Measurements from ENCODE around the gene CES2.
"Not testable (repeated sequence)": the region's sequence is repeated elsewhere in the genome, so short reads cannot be mapped to it uniquely, and the experiment has no call there.

Gene CES2, protein sequence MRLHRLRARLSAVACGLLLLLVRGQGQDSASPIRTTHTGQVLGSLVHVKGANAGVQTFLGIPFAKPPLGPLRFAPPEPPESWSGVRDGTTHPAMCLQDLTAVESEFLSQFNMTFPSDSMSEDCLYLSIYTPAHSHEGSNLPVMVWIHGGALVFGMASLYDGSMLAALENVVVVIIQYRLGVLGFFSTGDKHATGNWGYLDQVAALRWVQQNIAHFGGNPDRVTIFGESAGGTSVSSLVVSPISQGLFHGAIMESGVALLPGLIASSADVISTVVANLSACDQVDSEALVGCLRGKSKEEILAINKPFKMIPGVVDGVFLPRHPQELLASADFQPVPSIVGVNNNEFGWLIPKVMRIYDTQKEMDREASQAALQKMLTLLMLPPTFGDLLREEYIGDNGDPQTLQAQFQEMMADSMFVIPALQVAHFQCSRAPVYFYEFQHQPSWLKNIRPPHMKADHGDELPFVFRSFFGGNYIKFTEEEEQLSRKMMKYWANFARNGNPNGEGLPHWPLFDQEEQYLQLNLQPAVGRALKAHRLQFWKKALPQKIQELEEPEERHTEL

DNA sequence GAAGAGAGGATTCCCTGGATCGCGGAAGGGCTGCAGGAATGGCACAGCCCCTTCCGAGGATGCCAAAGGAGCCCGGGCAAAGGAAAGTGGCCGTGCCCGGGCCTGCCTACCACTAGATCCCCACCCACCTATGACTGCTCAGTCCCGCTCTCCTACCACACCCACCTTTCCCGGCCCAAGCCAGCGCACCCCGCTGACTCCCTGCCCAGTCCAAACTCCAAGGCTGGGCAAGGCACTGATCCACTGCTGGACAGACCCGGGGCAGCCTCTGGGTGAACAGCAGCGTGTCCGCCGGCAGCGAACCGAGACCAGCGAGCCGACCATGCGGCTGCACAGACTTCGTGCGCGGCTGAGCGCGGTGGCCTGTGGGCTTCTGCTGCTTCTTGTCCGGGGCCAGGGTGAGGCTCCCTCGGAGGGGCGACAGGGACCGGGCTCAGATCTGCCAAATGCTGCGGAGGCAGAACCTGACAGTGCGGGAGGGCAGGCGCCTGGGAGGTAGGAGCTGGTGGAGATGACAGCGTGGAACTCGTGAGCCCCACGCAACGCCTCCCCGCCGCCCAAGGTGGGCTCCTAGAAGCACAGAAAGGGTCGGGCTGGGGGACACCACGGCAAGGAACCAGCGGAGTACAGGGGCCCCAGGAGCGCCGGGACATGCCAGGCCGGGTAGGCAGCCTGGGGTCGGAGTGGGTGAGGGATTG is at the start of gene CES2:
CES2 (plus strand) TSS at position 203 of the 698 bp plus-strand sequence; CDS start at position 323, 120 bp downstream.
- DNase-seq (ENCODE audit: low read depth in 3 of 3) = no peak

DNA sequence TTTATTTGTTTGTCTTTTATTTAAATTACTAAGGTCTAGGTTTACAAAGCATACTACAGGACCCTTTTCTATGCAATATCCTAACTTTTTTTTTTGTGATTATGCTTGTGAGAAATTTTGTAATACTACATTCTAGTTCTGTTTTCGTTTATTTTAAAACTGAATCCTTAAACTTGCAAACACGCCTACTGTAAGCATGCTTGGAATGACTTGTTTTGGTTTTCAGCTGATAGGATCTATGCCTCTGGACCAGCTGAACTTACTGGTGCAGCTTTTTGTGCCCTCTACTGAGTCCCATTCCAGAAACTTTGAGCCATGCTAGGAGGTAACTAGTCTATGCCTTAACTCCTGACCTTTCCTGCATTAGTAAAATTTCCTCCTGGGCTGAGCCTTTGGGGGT is 49.0 kb upstream of the CES2 start:
- no peak for DNase-seq (ENCODE audit: low read depth in 3 of 3)

DNA sequence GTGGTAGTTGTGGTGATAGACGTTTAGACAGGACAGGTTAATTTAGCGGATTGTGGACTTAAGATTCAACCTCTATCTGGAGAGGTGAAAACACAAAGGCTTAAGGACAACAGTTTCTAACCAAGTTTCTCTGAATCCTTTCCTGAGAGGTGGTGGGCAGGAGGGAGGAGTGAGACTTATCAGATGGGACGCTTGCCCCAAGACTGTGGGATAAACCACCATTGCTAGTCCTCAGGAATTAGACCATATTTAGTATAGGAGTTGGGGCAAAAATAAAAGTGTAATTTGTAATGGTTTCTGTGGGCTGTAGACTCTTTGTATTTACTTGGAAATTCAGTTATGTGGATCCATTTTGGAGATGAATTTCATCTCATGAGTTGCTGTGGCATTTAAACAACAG is 48.4 kb upstream of the CES2 start:
- DNase-seq (ENCODE audit: low read depth in 3 of 3) = no peak

DNA sequence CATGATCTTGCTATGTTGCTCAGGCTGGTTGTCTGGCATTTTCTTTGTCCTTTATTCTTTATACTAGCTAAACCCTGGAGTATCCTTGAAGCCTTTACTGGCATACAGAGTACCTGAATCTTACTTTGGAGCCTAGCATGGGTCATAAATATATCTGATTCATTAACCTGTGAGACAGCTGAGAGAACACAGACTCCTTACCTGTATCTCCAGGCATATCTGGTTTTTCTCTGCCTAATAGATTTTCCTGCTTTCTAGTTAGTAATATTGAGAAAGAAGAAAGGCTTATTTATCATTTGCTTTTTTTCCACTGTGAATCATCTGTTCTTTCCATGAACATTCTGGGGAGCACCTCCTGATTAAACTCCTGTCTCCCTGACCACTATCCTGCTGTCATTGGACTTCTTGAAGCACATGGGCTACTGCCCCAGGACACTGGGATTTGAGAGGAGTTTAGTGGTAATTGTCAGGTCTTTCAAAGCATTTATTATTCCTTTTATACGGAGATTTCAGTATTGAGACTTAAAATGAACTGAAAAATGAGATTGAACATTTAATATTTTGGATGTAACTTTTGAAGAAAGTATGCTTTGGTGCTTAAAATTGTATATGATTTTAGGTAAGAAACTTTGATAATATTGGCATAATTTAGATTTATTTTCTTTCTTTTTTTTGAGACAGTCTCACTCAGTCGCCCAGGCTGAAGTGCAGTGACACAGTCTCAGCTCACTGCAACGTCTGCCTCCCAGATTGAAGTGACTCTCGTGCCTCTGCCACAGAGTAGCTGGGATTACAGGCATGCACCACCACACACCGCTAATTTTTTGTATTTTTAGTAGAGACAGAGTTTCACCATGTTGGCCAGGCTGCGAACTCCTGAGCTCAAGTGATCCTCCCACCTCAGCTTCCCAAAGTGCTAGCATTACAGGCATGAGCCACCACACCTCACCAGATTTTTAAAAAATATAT is 46.4 kb upstream of the CES2 start:
- DNase-seq (ENCODE audit: low read depth in 3 of 3) = no peak

DNA sequence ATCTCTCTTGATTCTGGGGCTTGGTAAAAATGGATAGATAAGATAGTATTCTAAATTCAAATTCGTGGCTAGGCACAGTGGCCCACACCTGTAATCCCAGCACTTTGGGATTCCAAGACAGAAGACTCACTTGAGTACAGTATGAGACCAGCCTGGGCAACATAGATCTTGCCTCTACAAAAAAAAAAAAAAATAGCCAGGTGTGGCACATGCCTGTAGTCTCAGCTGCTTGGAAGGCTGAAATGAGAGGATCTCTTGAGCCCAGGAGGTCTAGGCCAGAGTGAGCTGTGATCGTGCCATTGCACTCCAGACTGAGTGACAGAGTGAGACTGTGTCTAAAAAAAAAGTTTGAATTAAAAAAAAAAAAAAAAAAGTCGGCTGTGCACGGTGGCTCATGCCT is 45.7 kb upstream of the CES2 start:
- DNase-seq (ENCODE audit: low read depth in 3 of 3) = no peak

DNA sequence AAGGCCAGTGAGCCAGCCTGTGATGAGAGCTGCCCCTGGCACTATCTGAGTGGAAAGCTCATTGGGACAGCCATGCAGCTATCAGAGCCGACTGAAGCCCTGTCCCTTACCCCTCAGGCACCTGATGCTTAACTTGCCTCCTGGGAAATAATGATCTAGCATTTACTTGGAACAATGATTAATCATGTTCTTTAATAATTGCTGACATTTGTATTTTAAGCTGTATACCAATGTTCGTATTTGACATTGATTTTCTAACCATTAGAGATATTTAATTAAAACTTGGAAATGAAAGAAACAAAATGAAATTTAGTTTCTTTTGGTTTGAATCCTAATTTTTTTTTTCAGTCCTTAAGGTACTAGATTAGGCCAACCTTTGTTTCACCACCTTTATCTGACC is 44.5 kb upstream of the CES2 start:
- no peak for DNase-seq (ENCODE audit: low read depth in 3 of 3)

DNA sequence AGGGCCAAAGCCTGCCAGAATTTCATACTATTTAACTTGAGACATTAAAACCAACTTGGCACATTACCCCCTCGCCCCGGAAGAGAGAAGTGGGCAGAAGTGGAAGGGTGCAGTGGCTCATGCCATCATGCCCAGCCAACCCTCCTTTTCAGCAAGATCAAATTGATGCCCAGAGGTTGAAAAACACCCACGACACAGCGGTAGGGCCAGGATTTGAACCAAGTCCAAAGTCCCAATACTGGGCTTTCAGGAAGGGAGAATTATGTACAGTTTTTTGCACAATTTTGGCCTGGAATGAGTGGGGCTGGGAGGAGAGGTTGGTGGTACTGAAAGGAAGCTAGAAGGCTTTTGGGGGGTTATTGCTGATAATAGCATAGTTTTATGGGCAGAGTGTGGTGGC is 44.0 kb upstream of the CES2 start:
- no peak for DNase-seq (ENCODE audit: low read depth in 3 of 3)

DNA sequence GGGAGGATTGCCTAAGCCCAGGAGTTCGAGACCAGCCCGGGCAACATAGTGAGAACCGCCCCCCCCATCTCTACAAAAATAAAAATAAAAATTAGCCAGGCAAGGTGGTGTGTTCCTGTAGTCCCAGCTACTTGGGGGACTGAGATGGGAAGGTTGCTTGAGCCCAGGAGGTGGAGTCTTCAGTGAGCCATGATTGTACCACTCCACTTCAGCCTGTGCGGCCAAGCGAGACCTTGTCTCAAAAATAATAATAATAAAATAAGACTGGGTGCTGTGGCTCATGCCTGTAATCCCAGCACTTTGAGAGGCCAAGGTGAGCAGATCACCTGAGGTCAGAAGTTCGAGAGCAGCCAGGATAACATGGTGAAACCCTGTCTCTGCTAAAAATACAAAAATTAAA is 43.5 kb upstream of the CES2 start:
- no peak for DNase-seq (ENCODE audit: low read depth in 3 of 3)

DNA sequence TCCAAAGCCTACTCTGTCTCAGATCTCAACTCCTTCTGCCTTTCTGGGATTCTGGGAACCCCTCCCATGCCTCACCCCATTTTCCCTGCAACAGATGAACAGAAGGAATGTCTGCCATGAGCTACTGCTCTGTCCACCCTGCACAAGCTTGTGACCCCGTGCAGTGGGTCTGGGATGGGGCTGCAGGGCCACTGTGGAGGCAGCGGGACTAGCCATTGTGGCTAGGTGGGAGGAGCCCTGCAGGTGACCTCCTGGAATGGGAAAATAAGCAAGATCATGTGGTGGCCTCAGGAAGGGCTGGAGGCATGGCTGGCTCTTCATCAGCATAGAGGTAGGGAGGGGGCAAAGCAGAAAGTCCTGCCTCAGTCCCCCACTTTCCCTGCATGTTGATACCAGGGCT is 41.3 kb upstream of the CES2 start:
- no peak for DNase-seq (ENCODE audit: low read depth in 3 of 3)

DNA sequence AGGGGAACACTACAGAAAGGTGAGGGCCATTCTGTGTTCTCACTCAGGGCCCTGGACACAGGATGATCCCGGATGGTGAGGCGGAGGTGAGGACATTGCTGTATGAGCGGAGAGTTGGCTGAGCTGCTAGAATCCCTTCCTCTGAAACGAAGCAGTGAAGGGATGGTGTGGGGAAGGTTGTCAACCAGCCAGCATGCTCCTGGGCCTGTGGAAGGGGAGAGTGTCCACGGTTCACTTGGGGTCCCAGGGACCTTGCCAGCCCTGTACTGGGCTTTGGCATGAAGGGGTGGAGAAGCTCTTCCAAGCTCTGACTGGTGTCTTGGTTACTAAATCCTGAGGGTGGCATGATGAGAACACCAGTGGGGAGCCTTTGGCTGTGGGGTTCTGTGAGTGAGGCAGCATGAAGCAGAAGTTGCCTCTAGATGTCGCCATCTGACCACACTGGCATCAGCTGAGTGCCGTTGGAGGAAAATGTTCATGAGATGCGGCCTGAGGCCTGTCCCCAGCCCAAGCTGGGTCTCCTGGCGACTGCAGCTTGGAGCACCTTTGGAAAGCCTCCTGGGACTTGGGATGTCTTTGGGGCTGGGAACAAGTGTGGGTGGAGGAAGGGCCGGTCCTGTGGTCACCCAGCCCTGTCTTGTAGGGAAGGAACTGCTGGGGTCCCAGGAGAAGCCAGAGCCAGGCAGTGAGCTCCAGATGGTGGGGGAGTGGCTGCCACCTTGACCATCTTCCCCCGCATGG is 40.2 kb upstream of the CES2 start:
- peak in 2 of 3 experiments; percentile 34 to 48 for DNase-seq (ENCODE audit: low read depth in 3 of 3)

DNA sequence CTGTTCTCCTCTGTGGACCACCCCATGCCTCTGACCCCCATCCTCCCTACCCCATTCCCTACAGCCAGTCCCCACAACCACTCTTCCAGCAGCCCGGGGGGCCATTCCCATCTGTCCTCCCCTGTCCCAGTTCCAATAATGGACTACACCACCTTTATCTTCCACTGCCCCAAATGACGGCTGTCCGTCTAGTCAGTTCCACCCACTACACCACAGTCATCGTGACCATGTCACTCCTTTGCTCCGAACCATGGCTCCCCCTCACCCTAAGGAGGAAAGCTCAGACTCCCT is 39.7 kb upstream of the CES2 start:
- no peak for DNase-seq (ENCODE audit: low read depth in 3 of 3)

DNA sequence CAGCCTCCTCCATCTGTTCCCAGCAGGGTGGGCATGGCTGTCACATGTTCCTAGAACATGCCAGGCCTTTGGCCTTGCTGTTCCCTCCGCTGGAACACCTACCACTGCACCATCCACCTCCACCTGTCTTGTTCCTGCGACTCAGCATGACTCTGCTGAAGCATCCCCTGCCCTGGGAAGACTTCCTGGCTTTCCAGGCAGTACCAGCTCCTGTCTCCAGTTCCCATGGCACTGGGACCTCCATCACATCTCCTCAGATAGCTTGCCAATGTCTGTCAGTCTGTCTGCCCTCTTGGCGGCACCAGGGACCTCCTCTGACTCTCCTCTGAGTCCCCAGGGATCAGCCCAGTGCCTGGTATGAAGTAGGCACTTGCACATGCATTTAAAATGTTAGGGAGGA is 39.3 kb upstream of the CES2 start:
- DNase-seq (ENCODE audit: low read depth in 3 of 3) = no peak

DNA sequence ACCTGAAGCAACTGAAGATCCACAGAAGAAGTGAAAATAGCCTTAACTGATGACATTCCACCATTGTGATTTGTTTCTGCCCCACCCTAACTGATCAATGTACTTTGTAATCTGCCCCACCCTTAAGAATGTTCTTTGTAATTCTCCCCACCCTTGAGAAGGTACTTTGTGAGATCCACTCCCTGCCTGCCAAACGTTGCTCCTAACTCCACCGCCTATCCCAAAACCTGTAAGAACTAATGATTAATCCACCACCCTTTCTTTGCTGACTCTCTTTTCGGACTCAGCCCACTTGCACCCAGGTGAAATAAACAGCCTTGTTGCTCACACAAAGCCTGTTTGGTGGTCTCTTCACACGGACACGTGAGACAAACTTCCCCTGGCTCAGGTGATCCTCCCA is 38.6 kb upstream of the CES2 start:
- DNase-seq (ENCODE audit: low read depth in 3 of 3) = not testable (repeated sequence)

DNA sequence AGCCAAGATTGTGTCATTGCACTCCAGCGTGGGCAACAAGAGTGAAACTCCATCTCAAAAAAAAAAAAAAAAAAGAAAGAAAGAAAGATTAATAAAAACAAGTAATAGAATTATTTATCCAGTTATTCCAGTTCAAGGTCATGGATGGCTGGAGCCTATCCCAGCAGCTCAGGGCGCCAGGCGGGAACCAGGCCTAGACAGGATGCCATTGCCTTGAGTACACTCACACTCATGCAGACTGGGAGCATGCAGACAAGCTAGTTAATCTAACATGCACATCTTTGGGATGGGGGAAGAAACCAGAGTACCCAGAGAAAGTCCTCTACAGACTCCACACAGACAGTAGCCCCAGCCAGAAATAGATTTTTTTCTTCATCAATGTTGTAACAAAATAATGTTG is 37.1 kb upstream of the CES2 start:
- DNase-seq (ENCODE audit: low read depth in 3 of 3) = no peak

DNA sequence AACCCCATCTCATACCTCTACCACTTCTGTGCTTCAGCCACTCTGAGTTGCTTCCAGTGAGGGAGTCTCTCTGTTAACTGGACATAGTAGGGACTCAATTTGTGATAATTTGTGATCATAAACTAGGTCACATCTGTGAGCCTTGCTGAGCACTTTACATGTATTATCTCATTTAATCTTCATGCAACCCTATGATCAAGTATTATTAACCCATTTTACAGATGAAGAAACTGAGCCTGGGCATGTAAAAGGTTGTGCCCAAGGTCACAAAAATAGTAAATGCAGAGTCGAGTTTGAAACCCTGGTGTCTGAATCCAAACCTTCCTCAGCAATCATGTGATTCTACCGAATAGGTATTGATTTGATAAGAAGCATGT is 36.4 kb upstream of the CES2 start:
- no peak for DNase-seq (ENCODE audit: low read depth in 3 of 3)

DNA sequence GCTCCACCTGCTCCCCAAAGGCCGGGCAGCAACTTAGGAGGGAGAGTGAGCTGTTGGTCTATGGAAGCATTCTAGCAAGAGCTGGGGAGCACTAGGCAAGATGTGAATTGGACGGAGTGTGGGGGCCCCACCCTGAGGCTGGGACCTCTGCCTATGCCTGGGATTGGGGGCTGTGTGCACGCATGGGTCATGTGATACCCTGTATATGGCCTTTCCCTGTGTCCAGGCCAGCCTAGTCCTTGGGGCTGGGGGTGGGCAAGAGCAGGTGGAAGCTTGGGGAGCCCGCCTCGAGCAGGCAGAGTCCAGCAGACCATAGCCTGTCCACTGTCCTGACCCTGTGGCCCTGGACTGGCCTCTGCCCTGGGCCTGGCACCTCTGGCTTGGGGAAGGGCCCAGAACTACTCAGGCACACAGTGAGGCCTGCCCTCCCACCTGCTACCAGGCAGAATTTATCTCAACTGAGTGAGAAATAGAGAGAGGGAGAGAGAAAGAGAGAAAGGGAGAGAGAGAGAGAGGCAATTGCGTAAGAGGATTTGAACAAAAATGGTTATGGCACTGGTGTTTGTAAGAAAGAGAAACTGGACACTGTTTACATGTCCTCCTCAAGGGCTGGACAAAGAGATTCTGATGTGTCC is 35.9 kb upstream of the CES2 start:
- no peak for DNase-seq (ENCODE audit: low read depth in 3 of 3)

DNA sequence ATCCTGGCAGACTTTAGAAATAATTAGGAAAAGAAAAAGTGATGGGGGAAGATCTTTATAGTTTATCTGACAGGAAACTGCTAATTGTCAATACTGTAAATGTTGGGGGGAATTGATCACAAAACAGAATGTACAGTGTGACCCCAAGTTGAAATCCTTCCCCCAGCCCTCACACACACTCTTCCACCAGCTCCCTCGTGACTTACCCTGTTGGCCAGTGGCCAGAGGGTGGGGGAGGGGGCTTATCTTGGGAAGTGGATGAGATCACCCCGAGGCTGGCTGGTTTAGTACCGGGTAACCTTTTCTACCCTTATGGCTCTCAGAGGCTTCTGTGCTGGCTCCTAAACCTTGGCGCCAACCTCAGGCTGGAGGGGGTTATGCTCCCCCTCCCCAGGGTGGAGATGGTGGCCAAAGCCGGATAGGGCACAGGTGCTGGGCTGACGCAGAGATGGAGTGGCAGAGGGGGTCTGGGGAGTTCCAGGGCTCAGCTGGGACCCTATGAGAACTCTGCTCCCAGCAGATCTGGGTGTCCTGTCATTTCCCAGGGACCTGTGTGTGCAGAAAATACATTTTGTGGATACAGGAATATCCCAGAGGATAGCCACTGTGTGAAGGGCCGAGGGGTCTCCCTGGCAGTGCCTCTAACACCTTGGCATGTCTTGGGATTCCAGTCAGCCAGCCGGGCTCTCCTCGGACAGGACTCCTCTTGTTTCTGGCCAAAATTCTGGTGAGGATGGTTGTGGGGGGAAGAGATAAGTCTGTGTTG is 35.2 kb upstream of the CES2 start:
- DNase-seq (ENCODE audit: low read depth in 3 of 3) = no peak

DNA sequence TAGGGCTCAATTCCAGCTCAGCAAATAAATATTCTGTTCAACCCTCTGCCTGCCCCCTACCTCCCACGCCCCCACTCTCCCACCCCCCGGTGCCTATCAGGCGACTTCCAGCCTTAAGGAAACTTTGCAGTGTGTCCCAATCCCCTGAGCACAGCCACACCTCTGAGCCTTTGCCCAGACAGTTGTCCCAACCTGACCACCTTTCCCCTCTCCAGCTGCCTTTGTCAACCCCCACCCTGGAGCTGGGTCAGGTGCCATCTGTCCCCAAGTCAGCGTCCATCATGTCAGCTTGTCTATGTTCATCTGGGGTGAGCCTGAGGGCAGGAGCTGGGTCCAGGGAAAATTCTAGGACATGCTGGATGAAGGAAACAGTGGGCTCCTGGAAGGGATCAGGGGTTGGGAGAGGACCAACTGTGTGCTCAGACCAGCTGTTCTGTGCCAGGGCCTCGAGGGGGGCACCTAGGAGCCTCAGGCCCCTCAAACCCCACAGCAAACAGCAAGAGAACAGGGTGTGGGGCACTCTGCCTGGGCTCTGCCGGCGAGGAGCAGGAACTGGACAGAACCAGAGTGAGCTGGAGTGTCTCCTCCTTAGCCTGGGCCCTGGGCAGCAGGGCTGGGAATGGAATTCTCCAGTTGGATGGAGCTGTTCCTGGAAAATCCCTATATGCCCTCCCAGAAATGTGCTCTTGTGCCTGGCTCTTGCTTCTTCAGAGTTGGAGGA is 34.4 kb upstream of the CES2 start:
- DNase-seq (ENCODE audit: low read depth in 3 of 3) = no peak

DNA sequence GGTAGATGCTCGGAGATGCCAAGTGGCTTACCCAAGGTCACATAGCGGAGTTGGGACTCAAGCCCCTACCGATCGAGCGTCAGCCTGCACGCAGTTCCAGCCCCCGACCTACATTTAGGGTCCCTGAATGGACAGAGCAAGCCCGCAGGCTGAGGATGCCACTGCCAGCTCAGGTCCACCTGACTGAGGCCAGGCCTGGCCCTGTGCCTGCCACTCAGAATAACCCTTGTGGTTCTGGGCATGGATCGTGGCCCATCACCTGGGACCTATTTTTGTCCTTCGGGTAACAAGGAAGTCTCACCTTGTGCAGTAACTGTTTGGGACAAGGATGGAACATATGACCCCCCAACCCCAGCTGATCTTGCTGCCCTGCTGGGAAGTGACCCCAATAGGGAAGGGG is 33.7 kb upstream of the CES2 start:
- DNase-seq (ENCODE audit: low read depth in 3 of 3) = no peak

Data from stimulated activated CD4-positive, alpha-beta T cell treated with anti-CD3 and anti-CD28 coated beads, TNF-alpha, amount 100 ng/mL, for 24 hours (primary cell).